ENCODE data around the gene RUNX1. TPM values are rescaled to one million over a fixed set of nuclear protein-coding genes. Genes with fewer than 3 reads are reported as not detected.
A peak's percentile ranks its signal among the peaks of the same experiment; 100 is the strongest.

RUNX1 gene
- total and polyA plus RNA-seq, 2 of the 13 experiments (the other 11 are each of a cell fraction or from before 2014, with no cell fraction given), result 5.4 to 6.4 TPM

DNA sequence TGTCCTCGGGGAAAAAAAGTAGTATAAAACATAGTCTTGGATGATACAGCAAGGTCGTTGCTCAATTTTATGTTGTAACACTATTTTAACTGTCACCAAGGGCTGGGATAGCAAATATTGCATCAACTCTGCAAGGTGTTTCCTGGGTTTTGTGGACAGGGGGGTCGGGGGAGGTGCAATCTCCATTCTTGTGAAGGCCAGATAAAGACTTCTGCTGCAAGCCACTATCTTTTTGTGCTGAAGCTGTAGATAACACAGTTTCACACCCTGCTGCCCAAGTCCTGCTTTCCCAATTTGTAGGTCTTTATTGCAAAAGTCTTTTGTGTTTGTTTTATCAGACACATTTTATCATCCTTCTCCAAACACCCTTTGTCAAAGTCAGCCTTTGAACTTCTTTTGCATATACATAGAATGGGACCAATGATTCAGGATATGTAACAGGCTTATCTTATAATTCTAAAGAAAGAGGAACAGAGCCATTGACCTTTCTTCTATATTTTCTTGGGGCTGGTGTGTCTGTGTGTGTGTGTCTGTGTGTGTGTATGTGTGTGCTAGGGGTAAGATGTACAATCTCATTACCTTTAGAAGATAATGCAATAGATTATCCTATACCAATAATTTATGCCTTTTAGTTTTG lies 140.6 kb downstream of the RUNX1 start (continued):
- TF ChIP-seq CEBPZ (IDR thresholded peaks at IDR 0.05; ENCODE audit: low read length), result no peak
- no peak for TF ChIP-seq ZSCAN21 (CRISPR knock-in tag; IDR thresholded peaks at IDR 0.05; ENCODE audit: borderline replicate concordance)
- TF ChIP-seq, protein P1, sequence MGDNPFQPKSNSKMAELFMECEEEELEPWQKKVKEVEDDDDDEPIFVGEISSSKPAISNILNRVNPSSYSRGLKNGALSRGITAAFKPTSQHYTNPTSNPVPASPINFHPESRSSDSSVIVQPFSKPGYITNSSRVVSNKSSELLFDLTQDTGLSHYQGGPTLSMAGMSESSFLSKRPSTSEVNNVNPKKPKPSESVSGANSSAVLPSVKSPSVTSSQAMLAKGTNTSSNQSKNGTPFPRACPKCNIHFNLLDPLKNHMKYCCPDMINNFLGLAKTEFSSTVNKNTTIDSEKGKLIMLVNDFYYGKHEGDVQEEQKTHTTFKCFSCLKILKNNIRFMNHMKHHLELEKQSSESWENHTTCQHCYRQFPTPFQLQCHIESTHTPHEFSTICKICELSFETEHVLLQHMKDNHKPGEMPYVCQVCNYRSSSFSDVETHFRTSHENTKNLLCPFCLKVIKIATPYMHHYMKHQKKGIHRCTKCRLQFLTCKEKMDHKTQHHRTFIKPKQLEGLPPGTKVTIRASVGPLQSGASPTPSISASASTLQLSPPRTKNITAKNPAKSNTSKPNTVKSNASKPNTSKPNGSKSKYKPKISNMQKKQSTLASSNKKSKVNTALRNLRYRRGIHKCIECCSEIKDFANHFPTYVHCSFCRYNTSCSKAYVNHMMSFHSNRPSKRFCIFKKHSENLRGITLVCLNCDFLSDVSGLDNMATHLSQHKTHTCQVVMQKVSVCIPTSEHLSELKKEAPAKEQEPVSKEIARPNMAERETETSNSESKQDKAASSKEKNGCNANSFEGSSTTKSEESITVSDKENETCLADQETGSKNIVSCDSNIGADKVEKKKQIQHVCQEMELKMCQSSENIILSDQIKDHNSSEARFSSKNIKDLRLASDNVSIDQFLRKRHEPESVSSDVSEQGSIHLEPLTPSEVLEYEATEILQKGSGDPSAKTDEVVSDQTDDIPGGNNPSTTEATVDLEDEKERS (CRISPR knock-in tag; IDR thresholded peaks at IDR 0.05), result peak; percentile 46; the same call in 1 of the 2 replicates
- peak; percentile 25; the same call in 1 of the 2 replicates for TF ChIP-seq SP5 (CRISPR knock-in tag; IDR thresholded peaks at IDR 0.05; ENCODE audit: borderline replicate concordance, low read depth)
- TF ChIP-seq, protein P2, sequence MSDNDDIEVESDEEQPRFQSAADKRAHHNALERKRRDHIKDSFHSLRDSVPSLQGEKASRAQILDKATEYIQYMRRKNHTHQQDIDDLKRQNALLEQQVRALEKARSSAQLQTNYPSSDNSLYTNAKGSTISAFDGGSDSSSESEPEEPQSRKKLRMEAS (IDR thresholded peaks at IDR 0.05), result peak; percentile 40; the same call in 1 of the 2 replicates
- TF ChIP-seq ZNF160 (CRISPR knock-in tag; IDR thresholded peaks at IDR 0.05), result no peak
- TF ChIP-seq CREBL2 (CRISPR knock-in tag; IDR thresholded peaks at IDR 0.05; ENCODE audit: borderline replicate concordance), result no peak
- TF ChIP-seq MED13 (CRISPR knock-in tag; IDR thresholded peaks at IDR 0.05), result peak; percentile 80
- no peak for TF ChIP-seq ARID2 (CRISPR knock-in tag; IDR thresholded peaks at IDR 0.05; ENCODE audit: borderline replicate concordance)
- no peak for TF ChIP-seq ZNF619 (CRISPR knock-in tag; IDR thresholded peaks at IDR 0.05)
- TF ChIP-seq ZFYVE20 (CRISPR knock-in tag; IDR thresholded peaks at IDR 0.05; ENCODE audit: borderline replicate concordance, low read depth), result no peak
- TF ChIP-seq NR2F6 (IDR thresholded peaks at IDR 0.05), result peak; percentile 80
- TF ChIP-seq NR2F6 (CRISPR knock-in tag; IDR thresholded peaks at IDR 0.05), result peak; percentile 51; the same call in 1 of the 2 replicates
- peak; percentile 34; the same call in 1 of the 2 replicates for TF ChIP-seq SIX1 (CRISPR knock-in tag; IDR thresholded peaks at IDR 0.05; ENCODE audit: borderline replicate concordance)
- peak; percentile 93 for TF ChIP-seq TCF7 (IDR thresholded peaks at IDR 0.05; ENCODE audit: low read depth)
- peak; percentile 28; the same call in 1 of the 2 replicates for TF ChIP-seq ZNF644 (CRISPR knock-in tag; IDR thresholded peaks at IDR 0.05; ENCODE audit: low read depth)
- TF ChIP-seq NR2C2 (CRISPR knock-in tag; IDR thresholded peaks at IDR 0.05; ENCODE audit: borderline replicate concordance), result peak; percentile 48; the same call in 1 of the 2 replicates
- TF ChIP-seq, protein P3, sequence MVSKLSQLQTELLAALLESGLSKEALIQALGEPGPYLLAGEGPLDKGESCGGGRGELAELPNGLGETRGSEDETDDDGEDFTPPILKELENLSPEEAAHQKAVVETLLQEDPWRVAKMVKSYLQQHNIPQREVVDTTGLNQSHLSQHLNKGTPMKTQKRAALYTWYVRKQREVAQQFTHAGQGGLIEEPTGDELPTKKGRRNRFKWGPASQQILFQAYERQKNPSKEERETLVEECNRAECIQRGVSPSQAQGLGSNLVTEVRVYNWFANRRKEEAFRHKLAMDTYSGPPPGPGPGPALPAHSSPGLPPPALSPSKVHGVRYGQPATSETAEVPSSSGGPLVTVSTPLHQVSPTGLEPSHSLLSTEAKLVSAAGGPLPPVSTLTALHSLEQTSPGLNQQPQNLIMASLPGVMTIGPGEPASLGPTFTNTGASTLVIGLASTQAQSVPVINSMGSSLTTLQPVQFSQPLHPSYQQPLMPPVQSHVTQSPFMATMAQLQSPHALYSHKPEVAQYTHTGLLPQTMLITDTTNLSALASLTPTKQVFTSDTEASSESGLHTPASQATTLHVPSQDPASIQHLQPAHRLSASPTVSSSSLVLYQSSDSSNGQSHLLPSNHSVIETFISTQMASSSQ (IDR thresholded peaks at IDR 0.05; ENCODE audit: low read depth), result peak; percentile 66
- TF ChIP-seq, protein P3 (CRISPR knock-in tag; IDR thresholded peaks at IDR 0.05; ENCODE audit: borderline replicate concordance), result peak; percentile 72; the same call in 1 of the 2 replicates

Data from HepG2 (cell line).